AG09319 (cell line): Measurements from ENCODE around the gene PRTFDC1.

Experiments
- DNase-seq: peaks from one replicate; pipeline ENCODE4 v3.0.0-alpha.2; 2010; ENCODE audit warnings: low read depth; ENCODE audit errors: extremely low read depth
- CTCF ChIP-seq: IDR thresholded peaks from 2 replicates; pipeline ENCODE4 v1.5.1; 2011; ENCODE audit warnings: low read depth, mild to moderate bottlenecking, inconsistent platforms, low read length, moderate library complexity

Gene PRTFDC1

GRCh38 chr10:24800861-24801260 lies 151.5 kb downstream of the PRTFDC1 start:
- no peak for TF ChIP-seq CTCF
- no peak for DNase-seq
